Measurements from ENCODE around the gene CHST15.

DNA sequence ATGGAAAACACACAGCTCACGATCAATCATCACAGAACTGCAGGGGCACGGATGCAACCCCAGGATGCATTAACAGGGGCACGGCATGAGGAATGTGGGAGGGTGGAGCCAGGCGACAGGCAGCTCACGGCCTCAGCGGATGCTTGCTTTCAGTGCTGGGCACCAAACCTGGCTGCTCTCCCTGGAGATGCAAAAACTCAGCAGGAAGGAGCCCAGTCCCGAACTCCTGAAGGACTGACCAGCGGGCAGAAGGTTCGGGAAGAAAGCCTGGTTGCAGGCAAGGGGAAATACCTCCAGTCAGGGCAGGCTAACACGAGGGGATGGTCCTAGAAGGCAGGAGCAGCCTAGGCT, 66.8 kb downstream of the CHST15 start:
- TF ChIP-seq JUND (IDR thresholded peaks at IDR 0.05) = no peak
- TF ChIP-seq, protein P1, sequence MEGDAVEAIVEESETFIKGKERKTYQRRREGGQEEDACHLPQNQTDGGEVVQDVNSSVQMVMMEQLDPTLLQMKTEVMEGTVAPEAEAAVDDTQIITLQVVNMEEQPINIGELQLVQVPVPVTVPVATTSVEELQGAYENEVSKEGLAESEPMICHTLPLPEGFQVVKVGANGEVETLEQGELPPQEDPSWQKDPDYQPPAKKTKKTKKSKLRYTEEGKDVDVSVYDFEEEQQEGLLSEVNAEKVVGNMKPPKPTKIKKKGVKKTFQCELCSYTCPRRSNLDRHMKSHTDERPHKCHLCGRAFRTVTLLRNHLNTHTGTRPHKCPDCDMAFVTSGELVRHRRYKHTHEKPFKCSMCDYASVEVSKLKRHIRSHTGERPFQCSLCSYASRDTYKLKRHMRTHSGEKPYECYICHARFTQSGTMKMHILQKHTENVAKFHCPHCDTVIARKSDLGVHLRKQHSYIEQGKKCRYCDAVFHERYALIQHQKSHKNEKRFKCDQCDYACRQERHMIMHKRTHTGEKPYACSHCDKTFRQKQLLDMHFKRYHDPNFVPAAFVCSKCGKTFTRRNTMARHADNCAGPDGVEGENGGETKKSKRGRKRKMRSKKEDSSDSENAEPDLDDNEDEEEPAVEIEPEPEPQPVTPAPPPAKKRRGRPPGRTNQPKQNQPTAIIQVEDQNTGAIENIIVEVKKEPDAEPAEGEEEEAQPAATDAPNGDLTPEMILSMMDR (IDR thresholded peaks at IDR 0.05; ENCODE audit: low read depth, low read length, missing input control) = no peak
- no peak for TF ChIP-seq SP1 (IDR thresholded peaks at IDR 0.05)
- TF ChIP-seq TAF1 (conservative IDR thresholded peaks at IDR 0.05) = no peak
